Stomach (tissue), 4 donors: Measurements from ENCODE around the gene TUFM.

Source experiments
- EP300 ChIP-seq: sonication (generic); formaldehyde crosslinking; IDR thresholded peaks from one replicate; pipeline ENCODE4 v1.6.1; 2017; ENCODE audit warnings: antibody characterized with exemption
- POLR2AphosphoS5 ChIP-seq, 3 donors: sonication (generic); formaldehyde crosslinking; IDR thresholded peaks; one replicate each; pipeline ENCODE4 v1.6.1; 2016; ENCODE audit warnings: antibody characterized with exemption in 3 of 3
- TF ChIP-seq, protein P1 (sequence below), 7 experiments: fragments of 450-650 bp in 4 of 7; fragments of 200-600 bp in 3 of 7; sonication (generic) in 3 of 7; IDR thresholded peaks; one replicate each; pipeline ENCODE4 v1.5.1; 2016 to 2019; ENCODE audit warnings: antibody characterized with exemption in 7 of 7, control low read depth in 2 of 7, mild to moderate bottlenecking in 1 of 7

DNA sequence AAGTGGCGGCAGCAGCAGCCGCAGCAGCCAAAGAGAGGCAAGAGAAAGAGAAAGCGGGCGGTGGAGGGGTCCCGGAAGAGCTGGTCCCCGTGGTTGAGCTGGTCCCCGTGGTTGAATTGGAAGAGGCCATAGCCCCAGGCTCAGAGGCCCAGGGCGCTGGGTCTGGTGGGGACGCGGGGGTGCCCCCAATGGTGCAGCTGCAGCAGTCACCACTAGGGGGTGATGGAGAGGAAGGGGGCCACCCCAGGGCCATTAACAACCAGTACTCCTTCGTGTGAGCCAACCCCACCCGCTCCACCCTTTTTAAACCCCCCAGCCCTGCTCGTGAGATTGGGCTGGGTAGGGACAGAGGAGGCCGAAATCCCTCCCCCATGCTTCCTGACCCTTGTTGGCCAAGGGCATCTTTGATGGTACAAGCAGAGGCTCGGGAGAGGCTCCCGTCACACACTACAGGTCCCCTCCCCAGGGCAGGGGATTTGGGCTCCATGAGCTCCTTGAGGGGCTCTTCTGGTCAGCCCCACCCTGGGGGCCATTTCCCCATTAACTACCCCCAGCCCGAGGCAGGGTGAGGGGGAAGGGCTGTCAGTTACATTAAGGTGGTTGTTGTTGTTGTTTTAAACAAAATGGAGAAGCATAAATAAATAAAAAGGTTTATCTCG lies 27.5 kb upstream of the TUFM start:
- TF ChIP-seq POLR2AphosphoS5 (IDR thresholded peaks at IDR 0.05) (no peak), EP300 (no peak)
- TF ChIP-seq, protein P1, sequence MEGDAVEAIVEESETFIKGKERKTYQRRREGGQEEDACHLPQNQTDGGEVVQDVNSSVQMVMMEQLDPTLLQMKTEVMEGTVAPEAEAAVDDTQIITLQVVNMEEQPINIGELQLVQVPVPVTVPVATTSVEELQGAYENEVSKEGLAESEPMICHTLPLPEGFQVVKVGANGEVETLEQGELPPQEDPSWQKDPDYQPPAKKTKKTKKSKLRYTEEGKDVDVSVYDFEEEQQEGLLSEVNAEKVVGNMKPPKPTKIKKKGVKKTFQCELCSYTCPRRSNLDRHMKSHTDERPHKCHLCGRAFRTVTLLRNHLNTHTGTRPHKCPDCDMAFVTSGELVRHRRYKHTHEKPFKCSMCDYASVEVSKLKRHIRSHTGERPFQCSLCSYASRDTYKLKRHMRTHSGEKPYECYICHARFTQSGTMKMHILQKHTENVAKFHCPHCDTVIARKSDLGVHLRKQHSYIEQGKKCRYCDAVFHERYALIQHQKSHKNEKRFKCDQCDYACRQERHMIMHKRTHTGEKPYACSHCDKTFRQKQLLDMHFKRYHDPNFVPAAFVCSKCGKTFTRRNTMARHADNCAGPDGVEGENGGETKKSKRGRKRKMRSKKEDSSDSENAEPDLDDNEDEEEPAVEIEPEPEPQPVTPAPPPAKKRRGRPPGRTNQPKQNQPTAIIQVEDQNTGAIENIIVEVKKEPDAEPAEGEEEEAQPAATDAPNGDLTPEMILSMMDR (IDR thresholded peaks at IDR 0.05) = peak in 5 of 7 experiments; percentile 39 to 75 (median 64)
